CD4-positive, CD25-positive, alpha-beta regulatory T cell (primary cell): Measurements from ENCODE around the gene SLC4A11. TPM values are rescaled to one million over a fixed set of nuclear protein-coding genes. Genes with fewer than 3 reads are reported as not detected.

ENCODE experiments used
- ATAC-seq, 2 donors: fragments of 150-1000 bp; cut with Tn5 transposase; one replicate each; pipeline ENCODE4 v1.10.0; 2021; ENCODE audit warnings: low read depth in 2 of 2, moderate number of reproducible peaks in 2 of 2, moderate library complexity in 1 of 2
- DNase-seq, 3 donors: peaks; one replicate each; pipeline versions ENCODE4 v3.0.0 to v3.0.0-alpha.2; 2012 to 2022; ENCODE audit warnings: mixed read lengths in 1 of 3
- H3K27ac ChIP-seq: one replicate; pipeline ENCODE4 v1.7.0; 2013; ENCODE audit warnings: mild to moderate bottlenecking, low read length; ENCODE audit not compliant: insufficient read depth, poor library complexity, severe bottlenecking
- H3K27me3 ChIP-seq: one replicate; pipeline ENCODE4 v1.7.0; 2013; ENCODE audit warnings: low read length; ENCODE audit not compliant: control insufficient read depth, insufficient read depth
- H3K36me3 ChIP-seq: one replicate; pipeline ENCODE4 v1.7.0; 2013; ENCODE audit warnings: mild to moderate bottlenecking, low read length, moderate library complexity; ENCODE audit not compliant: control insufficient read depth, insufficient read depth
- H3K4me1 ChIP-seq: 2 replicates; pipeline ENCODE4 v1.7.0; 2013; ENCODE audit warnings: mild to moderate bottlenecking, low read length; ENCODE audit not compliant: insufficient read depth, control insufficient read depth, poor library complexity, severe bottlenecking
- H3K4me3 ChIP-seq: one replicate; pipeline ENCODE4 v1.7.0; 2013; ENCODE audit warnings: low read depth, mild to moderate bottlenecking, low read length, moderate library complexity
- H3K9me3 ChIP-seq, 2 experiments: 1 replicate in 1 of 2; 2 replicates in 1 of 2; pipeline ENCODE4 v1.7.0; 2013; ENCODE audit warnings: low read length in 2 of 2, mild to moderate bottlenecking in 1 of 2, moderate library complexity in 1 of 2; ENCODE audit not compliant: control insufficient read depth in 2 of 2
- H3K27ac Mint-ChIP-seq, 3 donors: one replicate each; pipeline ENCODE4 v1.8.0; 2020 to 2022; ENCODE audit warnings: mild to moderate bottlenecking in 3 of 3, mixed read lengths in 3 of 3, moderate library complexity in 2 of 3
- H3K27me3 Mint-ChIP-seq: one replicate; pipeline ENCODE4 v1.8.0; 2022; ENCODE audit warnings: mild to moderate bottlenecking, mixed read lengths
- H3K36me3 Mint-ChIP-seq: one replicate; pipeline ENCODE4 v1.8.0; 2020; ENCODE audit warnings: mixed read lengths
- H3K4me1 Mint-ChIP-seq, 4 donors: one replicate each; pipeline ENCODE4 v1.8.0; 2020 to 2022; ENCODE audit warnings: mixed read lengths in 4 of 4, mild to moderate bottlenecking in 1 of 4
- H3K4me3 Mint-ChIP-seq, 4 donors: one replicate each; pipeline ENCODE4 v1.8.0; 2020 to 2022; ENCODE audit warnings: mild to moderate bottlenecking in 4 of 4, mixed read lengths in 4 of 4, moderate library complexity in 3 of 4
- H3K9me3 Mint-ChIP-seq, 7 donors: one replicate each; pipeline ENCODE4 v1.8.0; 2020 to 2022; ENCODE audit warnings: mixed read lengths in 7 of 7, mild to moderate bottlenecking in 3 of 7, moderate library complexity in 2 of 7
- polyA plus RNA-seq, 4 donors: library from polyadenylated mRNA; unstranded; fragments of 300-500 nt; fragmentation: Illumina TruSeq; gene quantifications; one replicate each; pipeline ENCODE4 v1.2.3, GENCODE V29; 2021
- total RNA-seq: library from RNA; stranded (reverse); gene quantifications from one replicate; pipeline ENCODE4 v1.2.3, GENCODE V29; 2022

Gene SLC4A11
- total and polyA plus RNA-seq, 5 donors from 2014 or later = 0.51 to 0.52 TPM; not detected in 3

GRCh38 chr20:3245156-3245555 lies 6.2 kb upstream of the SLC4A11 start:
- Histone ChIP-seq H3K4me1 (peaks cover 11% of the 10 kb centered on the region), H3K27ac (no peak overlapping the region), H3K27me3 (peaks cover 6% of the 10 kb centered on the region), H3K4me3 (no peak overlapping the region), H3K9me3 (no peaks in the 10 kb centered on the region), H3K36me3 (no peaks in the 10 kb centered on the region)
- Mint-ChIP-seq H3K27ac (no peak overlapping the region), H3K9me3 (peaks cover 0 to 3% (median 0%) of the 10 kb centered on the region in 7 donors), H3K36me3 (no peaks in the 10 kb centered on the region), H3K27me3 (peaks cover 68% of the 10 kb centered on the region), H3K4me1 (peaks cover 0 to 8% (median 2%) of the 10 kb centered on the region in 4 donors), H3K4me3 (peak overlapping the region in 1 of 4 donors; percentile 38)
- ATAC-seq = no peak
- DNase-seq = no peak

GRCh38 chr20:3244613-3245012 lies 5.6 kb upstream of the SLC4A11 start:
- H3K9me3 Mint-ChIP-seq = peaks cover 0 to 3% (median 0%) of the 10 kb centered on the region in 7 donors
- H3K36me3 ChIP-seq = no peaks in the 10 kb centered on the region
- no peak for ATAC-seq
- H3K4me3 Mint-ChIP-seq = peak overlapping the region in 2 of 4 donors; percentile 38 to 54
- peaks cover 17% of the 10 kb centered on the region for H3K4me1 ChIP-seq
- H3K36me3 Mint-ChIP-seq = no peaks in the 10 kb centered on the region
- DNase-seq = no peak
- peaks cover 73% of the 10 kb centered on the region for H3K27me3 Mint-ChIP-seq
- no peaks in the 10 kb centered on the region for H3K9me3 ChIP-seq
- H3K27ac Mint-ChIP-seq = no peak overlapping the region
- peaks cover 6% of the 10 kb centered on the region for H3K27me3 ChIP-seq
- peaks cover 0 to 12% (median 5%) of the 10 kb centered on the region in 4 donors for H3K4me1 Mint-ChIP-seq
- H3K27ac ChIP-seq = no peak overlapping the region
- no peak overlapping the region for H3K4me3 ChIP-seq

- Histone ChIP-seq H3K4me1 (peaks cover 19% of the 10 kb centered on the region), H3K9me3 (no peaks in the 10 kb centered on the region), H3K27ac (no peak overlapping the region), H3K4me3 (no peak overlapping the region), H3K27me3 (peaks cover 5% of the 10 kb centered on the region), H3K36me3 (no peaks in the 10 kb centered on the region)
- Mint-ChIP-seq H3K36me3 (no peaks in the 10 kb centered on the region), H3K27me3 (peaks cover 70% of the 10 kb centered on the region), H3K4me3 (no peak overlapping the region), H3K4me1 (peaks cover 0 to 11% (median 5%) of the 10 kb centered on the region in 4 donors), H3K9me3 (peaks cover 0 to 4% (median 0%) of the 10 kb centered on the region in 7 donors), H3K27ac (no peak overlapping the region)
- DNase-seq (no peak), ATAC-seq (no peak)
Measured at GRCh38 chr20:3243718-3244358, 4.8 kb upstream of the SLC4A11 start.

GRCh38 chr20:3242172-3242692 lies 3.2 kb upstream of the SLC4A11 start:
- Mint-ChIP-seq H3K4me3 (peak overlapping the region in 2 of 4 donors; percentile 57 to 84), H3K36me3 (no peaks in the 10 kb centered on the region), H3K27me3 (peaks cover 60% of the 10 kb centered on the region), H3K27ac (no peak overlapping the region), H3K9me3 (peaks cover 0 to 4% (median 0%) of the 10 kb centered on the region in 7 donors), H3K4me1 (peaks cover 0 to 12% (median 6%) of the 10 kb centered on the region in 4 donors)
- Histone ChIP-seq H3K27ac (no peak overlapping the region), H3K36me3 (no peaks in the 10 kb centered on the region), H3K27me3 (no peaks in the 10 kb centered on the region), H3K4me3 (no peak overlapping the region), H3K9me3 (no peaks in the 10 kb centered on the region), H3K4me1 (peaks cover 24% of the 10 kb centered on the region)
- no peak for ATAC-seq
- no peak for DNase-seq

- Histone ChIP-seq H3K27ac (no peak overlapping the region), H3K9me3 (no peaks in the 10 kb centered on the region), H3K4me3 (no peak overlapping the region), H3K4me1 (peaks cover 24% of the 10 kb centered on the region), H3K36me3 (no peaks in the 10 kb centered on the region), H3K27me3 (peaks cover 3% of the 10 kb centered on the region)
- ATAC-seq (no peak), DNase-seq (no peak)
- H3K4me3 Mint-ChIP-seq = peak overlapping the region; percentile 52 to 91 (median 74)
- H3K27me3 Mint-ChIP-seq = peaks cover 68% of the 10 kb centered on the region
- no peak overlapping the region for H3K27ac Mint-ChIP-seq
- peaks cover 0 to 19% (median 8%) of the 10 kb centered on the region in 4 donors for H3K4me1 Mint-ChIP-seq
- peaks cover 0 to 4% (median 0%) of the 10 kb centered on the region in 7 donors for H3K9me3 Mint-ChIP-seq
- no peaks in the 10 kb centered on the region for H3K36me3 Mint-ChIP-seq
Measured at GRCh38 chr20:3240776-3241363, 1.9 kb upstream of the SLC4A11 start.

- H3K27ac ChIP-seq = no peak overlapping the region
- Mint-ChIP-seq H3K27me3 (peaks cover 75% of the 10 kb centered on the region), H3K9me3 (peaks cover 0 to 4% (median 0%) of the 10 kb centered on the region in 7 donors), H3K27ac (peak overlapping the region in 1 of 3 donors; percentile 88), H3K36me3 (no peaks in the 10 kb centered on the region), H3K4me3 (peak overlapping the region; percentile 84 to 93 (median 90)), H3K4me1 (peaks cover 0 to 19% (median 8%) of the 10 kb centered on the region in 4 donors)
- no peaks in the 10 kb centered on the region for H3K36me3 ChIP-seq
- peaks cover 3% of the 10 kb centered on the region for H3K27me3 ChIP-seq
- H3K4me1 ChIP-seq = peaks cover 24% of the 10 kb centered on the region
- H3K4me3 ChIP-seq = peak overlapping the region; percentile 32
- H3K9me3 ChIP-seq = no peaks in the 10 kb centered on the region
- peak in 1 of 2 donors; percentile 20 for ATAC-seq
- peak in 1 of 3 donors; percentile 27 for DNase-seq
Measured at GRCh38 chr20:3239867-3240775, 1.1 kb upstream of the SLC4A11 start.

GRCh38 chr20:3238616-3239025 lies 369 bp downstream of the SLC4A11 start:
- Mint-ChIP-seq H3K27me3 (peaks cover 66% of the 10 kb centered on the region), H3K27ac (no peak overlapping the region)
- peak; percentile 16 to 49 for ATAC-seq

More at GRCh38 chr20:3238616-3239025, 369 bp downstream of the SLC4A11 start:
- H3K9me3 ChIP-seq = no peaks in the 10 kb centered on the region
- peaks cover 3% of the 10 kb centered on the region for H3K27me3 ChIP-seq
- no peaks in the 10 kb centered on the region for H3K36me3 Mint-ChIP-seq
- no peak overlapping the region for H3K27ac ChIP-seq
- peak overlapping the region; percentile 79 to 93 (median 85) for H3K4me3 Mint-ChIP-seq
- no peak overlapping the region for H3K4me3 ChIP-seq
- peaks cover 24% of the 10 kb centered on the region for H3K4me1 ChIP-seq
- peaks cover 0 to 19% (median 8%) of the 10 kb centered on the region in 4 donors for H3K4me1 Mint-ChIP-seq
- H3K36me3 ChIP-seq = no peaks in the 10 kb centered on the region
- DNase-seq = peak; percentile 9 to 66 (median 42)
- H3K9me3 Mint-ChIP-seq = peaks cover 0 to 4% (median 0%) of the 10 kb centered on the region in 7 donors
